WTC11 (cell line): Measurements from ENCODE around the gene MESP1.

Experiments used
- ZNF263 ChIP-seq: sonication (generic); formaldehyde crosslinking; IDR thresholded peaks from 2 replicates; pipeline ENCODE4 v1.8.1; 2022; ENCODE audit warnings: low read depth, mild to moderate bottlenecking, moderate library complexity, missing genetic modification reagents
- ZNF416 ChIP-seq: fragments of 250-450 bp; sonication (Bioruptor Pico); IDR thresholded peaks from 2 replicates; pipeline ENCODE4 v1.9.0; 2021; ENCODE audit warnings: mild to moderate bottlenecking, inconsistent platforms
- TF ChIP-seq, protein P1 (sequence below): sonication (generic); formaldehyde crosslinking; IDR thresholded peaks from 2 replicates; pipeline ENCODE4 v1.8.0; 2022; ENCODE audit warnings: mild to moderate bottlenecking, missing genetic modification reagents
- TF ChIP-seq, protein P2 (sequence below): fragments of 200-600 bp; IDR thresholded peaks from 2 replicates; pipeline ENCODE4 v1.8.0; 2022; ENCODE audit warnings: antibody characterized with exemption
- TF ChIP-seq, protein P3 (sequence below): sonication (generic); formaldehyde crosslinking; IDR thresholded peaks from 2 replicates; pipeline ENCODE4 v1.8.0; 2023; ENCODE audit warnings: mild to moderate bottlenecking, missing genetic modification reagents
- TF ChIP-seq, protein P4 (sequence below): sonication (generic); formaldehyde crosslinking; IDR thresholded peaks from 2 replicates; pipeline ENCODE4 v1.8.1; 2023; ENCODE audit warnings: mild to moderate bottlenecking, moderate library complexity, missing genetic modification reagents

DNA sequence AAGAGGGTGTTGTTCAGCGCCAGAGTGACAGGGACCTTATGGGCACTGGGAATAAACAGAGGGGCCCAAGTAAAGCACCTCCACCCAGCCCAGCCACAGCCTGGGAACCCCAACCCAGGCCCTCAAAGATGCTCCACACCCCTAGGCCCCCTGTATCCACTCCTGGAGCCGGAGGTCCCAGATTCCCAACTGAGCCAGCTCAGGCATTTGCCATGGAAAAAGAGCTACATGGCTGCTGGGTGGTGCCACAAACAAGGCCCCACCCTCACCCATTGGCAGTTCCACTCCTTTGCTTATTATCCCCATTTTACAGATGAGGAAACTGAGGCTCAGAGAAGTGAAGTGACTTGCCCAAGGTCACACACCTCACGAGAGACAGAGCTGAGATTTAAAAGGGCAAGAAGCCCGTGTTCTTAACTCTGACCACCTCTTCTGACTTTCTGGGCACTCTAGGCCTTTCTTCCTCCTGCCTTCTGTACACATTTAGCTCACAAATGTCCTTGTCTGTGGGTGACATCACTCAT is 46.7 kb upstream of the MESP1 start:
- TF ChIP-seq, protein P1, sequence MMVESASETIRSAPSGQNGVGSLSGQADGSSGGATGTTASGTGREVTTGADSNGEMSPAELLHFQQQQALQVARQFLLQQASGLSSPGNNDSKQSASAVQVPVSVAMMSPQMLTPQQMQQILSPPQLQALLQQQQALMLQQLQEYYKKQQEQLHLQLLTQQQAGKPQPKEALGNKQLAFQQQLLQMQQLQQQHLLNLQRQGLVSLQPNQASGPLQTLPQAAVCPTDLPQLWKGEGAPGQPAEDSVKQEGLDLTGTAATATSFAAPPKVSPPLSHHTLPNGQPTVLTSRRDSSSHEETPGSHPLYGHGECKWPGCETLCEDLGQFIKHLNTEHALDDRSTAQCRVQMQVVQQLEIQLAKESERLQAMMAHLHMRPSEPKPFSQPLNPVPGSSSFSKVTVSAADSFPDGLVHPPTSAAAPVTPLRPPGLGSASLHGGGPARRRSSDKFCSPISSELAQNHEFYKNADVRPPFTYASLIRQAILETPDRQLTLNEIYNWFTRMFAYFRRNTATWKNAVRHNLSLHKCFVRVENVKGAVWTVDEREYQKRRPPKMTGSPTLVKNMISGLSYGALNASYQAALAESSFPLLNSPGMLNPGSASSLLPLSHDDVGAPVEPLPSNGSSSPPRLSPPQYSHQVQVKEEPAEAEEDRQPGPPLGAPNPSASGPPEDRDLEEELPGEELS (CRISPR knock-in tag) = no peak
- TF ChIP-seq, protein P2, sequence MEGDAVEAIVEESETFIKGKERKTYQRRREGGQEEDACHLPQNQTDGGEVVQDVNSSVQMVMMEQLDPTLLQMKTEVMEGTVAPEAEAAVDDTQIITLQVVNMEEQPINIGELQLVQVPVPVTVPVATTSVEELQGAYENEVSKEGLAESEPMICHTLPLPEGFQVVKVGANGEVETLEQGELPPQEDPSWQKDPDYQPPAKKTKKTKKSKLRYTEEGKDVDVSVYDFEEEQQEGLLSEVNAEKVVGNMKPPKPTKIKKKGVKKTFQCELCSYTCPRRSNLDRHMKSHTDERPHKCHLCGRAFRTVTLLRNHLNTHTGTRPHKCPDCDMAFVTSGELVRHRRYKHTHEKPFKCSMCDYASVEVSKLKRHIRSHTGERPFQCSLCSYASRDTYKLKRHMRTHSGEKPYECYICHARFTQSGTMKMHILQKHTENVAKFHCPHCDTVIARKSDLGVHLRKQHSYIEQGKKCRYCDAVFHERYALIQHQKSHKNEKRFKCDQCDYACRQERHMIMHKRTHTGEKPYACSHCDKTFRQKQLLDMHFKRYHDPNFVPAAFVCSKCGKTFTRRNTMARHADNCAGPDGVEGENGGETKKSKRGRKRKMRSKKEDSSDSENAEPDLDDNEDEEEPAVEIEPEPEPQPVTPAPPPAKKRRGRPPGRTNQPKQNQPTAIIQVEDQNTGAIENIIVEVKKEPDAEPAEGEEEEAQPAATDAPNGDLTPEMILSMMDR = no peak
- TF ChIP-seq, protein P3, sequence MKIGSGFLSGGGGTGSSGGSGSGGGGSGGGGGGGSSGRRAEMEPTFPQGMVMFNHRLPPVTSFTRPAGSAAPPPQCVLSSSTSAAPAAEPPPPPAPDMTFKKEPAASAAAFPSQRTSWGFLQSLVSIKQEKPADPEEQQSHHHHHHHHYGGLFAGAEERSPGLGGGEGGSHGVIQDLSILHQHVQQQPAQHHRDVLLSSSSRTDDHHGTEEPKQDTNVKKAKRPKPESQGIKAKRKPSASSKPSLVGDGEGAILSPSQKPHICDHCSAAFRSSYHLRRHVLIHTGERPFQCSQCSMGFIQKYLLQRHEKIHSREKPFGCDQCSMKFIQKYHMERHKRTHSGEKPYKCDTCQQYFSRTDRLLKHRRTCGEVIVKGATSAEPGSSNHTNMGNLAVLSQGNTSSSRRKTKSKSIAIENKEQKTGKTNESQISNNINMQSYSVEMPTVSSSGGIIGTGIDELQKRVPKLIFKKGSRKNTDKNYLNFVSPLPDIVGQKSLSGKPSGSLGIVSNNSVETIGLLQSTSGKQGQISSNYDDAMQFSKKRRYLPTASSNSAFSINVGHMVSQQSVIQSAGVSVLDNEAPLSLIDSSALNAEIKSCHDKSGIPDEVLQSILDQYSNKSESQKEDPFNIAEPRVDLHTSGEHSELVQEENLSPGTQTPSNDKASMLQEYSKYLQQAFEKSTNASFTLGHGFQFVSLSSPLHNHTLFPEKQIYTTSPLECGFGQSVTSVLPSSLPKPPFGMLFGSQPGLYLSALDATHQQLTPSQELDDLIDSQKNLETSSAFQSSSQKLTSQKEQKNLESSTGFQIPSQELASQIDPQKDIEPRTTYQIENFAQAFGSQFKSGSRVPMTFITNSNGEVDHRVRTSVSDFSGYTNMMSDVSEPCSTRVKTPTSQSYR (CRISPR knock-in tag) = no peak
- TF ChIP-seq, protein P4, sequence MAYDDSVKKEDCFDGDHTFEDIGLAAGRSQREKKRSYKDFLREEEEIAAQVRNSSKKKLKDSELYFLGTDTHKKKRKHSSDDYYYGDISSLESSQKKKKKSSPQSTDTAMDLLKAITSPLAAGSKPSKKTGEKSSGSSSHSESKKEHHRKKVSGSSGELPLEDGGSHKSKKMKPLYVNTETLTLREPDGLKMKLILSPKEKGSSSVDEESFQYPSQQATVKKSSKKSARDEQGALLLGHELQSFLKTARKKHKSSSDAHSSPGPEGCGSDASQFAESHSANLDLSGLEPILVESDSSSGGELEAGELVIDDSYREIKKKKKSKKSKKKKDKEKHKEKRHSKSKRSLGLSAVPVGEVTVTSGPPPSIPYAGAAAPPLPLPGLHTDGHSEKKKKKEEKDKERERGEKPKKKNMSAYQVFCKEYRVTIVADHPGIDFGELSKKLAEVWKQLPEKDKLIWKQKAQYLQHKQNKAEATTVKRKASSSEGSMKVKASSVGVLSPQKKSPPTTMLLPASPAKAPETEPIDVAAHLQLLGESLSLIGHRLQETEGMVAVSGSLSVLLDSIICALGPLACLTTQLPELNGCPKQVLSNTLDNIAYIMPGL (CRISPR knock-in tag) = no peak
- TF ChIP-seq ZNF263 (CRISPR knock-in tag) (no peak), ZNF416 (no peak)
